Stimulated activated CD8-positive, alpha-beta memory T cell treated with anti-CD3 and anti-CD28 coated beads, Interleukin-15, amount 100 ng/mL, for 24 hours (primary cell): ENCODE results near the gene ASPHD1.

ENCODE experiments used
- DNase-seq: peaks from one replicate; pipeline ENCODE4 v3.0.0-alpha.2; 2020; ENCODE audit warnings: low read depth

ASPHD1 gene

DNA sequence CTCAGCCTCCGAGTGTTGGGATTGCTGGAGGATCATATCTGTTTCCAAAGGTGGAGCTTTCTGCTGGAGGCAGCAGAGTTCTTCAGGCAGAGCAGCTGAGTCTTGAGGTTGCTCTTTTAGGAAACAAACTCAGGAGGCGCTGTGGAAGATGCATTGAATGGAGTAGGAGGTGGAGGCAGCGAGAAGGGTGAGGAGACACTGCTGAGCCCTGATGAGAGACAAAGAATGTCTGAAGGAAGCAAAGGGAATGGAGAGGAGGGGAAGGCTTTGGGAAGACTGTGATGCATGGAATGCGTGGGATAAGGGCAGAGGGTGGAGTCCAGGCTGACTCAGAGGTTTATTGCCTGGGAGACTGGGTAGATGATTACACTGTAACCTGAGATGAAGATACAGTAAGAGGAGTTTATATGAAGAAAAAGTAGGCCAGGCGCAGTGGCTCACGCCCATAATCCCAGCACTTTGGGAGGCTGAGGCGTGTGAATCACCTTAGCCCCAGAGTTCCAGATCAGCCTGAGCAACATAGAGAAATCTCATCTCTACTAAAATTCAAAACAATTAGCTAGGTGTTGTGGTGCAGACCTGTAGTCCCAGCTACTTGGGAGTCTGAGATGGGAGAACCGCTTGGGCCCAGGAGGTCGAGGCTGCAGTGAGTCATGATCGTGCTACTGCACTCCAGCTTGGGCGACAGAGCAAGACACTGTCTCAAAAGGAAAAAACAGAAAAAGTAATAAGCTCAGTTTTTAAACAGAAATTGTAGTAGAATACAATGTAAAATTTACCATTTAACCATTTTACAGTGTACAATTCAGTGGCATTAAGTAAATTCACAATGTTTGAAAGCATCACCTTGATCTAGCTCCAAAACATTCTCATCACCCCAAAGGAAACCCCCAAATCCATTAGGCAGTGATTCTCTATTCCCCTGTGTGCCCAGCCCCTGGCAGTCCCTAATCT, 43.8 kb downstream of the ASPHD1 start:
- DNase-seq: no peak

DNA sequence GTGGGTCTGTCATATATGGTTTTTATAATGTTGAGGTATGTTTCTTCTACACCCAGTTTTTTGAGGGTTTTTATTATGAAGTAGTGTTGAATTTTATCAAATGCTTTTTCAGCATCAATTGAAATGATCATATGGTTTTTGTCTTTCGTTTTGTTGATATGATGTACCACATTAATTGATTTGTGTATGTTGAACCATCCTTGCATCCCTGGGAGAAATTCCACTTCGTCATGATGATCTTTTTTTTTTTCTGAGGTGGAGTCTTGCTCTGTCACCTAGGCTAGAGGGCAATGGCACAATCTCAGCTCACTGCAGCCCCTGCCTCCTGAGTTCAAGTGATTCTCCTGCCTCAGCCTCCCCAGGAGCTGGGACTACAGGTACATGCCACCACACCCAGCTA, 47.6 kb downstream of the ASPHD1 start:
- DNase-seq: no peak

GRCh38 chr16:29950806-29951461, 50.6 kb downstream of the ASPHD1 start:
- no peak for DNase-seq

- DNase-seq: no peak
These were observed 51.5 kb downstream of the ASPHD1 start for GRCh38 chr16:29951625-29952365.
